ENCODE data around the gene RNF2.

The RNF2 gene

DNA sequence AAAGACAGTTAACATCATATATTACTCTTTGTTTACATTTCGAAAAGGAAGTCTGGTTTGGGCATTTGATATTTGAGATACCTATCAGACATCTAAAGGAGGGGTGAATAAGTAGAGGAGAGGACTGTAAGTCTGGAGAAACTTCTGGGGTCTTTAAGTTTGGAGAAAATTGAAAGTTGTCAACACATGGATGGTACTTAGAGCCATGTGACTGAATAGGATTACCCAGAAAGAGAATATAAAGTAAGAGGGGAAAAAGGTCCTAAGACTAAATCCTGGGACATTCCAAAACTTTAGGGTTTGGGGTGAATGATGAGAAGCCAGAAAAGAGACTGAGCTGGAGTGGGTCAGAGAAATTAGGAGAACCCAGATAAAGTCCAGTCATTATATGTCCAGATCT lies 10.1 kb upstream of the RNF2 start:
- DNase-seq, result no peak

GRCh38 chr1:185038813-185039376 lies 6.5 kb upstream of the RNF2 start:
- Histone ChIP-seq H3K27ac (no peak overlapping the region), H3K4me3 (ENCODE audit: low read depth, low read length) (no peak overlapping the region), H3K9me3 (ENCODE audit: severe bottlenecking) (no peaks in the 10 kb centered on the region), H3K36me3 (no peaks in the 10 kb centered on the region), H3K27me3 (ENCODE audit: insufficient read depth, low read depth, severe bottlenecking) (no peaks in the 10 kb centered on the region)
- TF ChIP-seq, protein P1, sequence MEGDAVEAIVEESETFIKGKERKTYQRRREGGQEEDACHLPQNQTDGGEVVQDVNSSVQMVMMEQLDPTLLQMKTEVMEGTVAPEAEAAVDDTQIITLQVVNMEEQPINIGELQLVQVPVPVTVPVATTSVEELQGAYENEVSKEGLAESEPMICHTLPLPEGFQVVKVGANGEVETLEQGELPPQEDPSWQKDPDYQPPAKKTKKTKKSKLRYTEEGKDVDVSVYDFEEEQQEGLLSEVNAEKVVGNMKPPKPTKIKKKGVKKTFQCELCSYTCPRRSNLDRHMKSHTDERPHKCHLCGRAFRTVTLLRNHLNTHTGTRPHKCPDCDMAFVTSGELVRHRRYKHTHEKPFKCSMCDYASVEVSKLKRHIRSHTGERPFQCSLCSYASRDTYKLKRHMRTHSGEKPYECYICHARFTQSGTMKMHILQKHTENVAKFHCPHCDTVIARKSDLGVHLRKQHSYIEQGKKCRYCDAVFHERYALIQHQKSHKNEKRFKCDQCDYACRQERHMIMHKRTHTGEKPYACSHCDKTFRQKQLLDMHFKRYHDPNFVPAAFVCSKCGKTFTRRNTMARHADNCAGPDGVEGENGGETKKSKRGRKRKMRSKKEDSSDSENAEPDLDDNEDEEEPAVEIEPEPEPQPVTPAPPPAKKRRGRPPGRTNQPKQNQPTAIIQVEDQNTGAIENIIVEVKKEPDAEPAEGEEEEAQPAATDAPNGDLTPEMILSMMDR (IDR thresholded peaks at IDR 0.05; ENCODE audit: low read depth, low read length), result no peak
- DNase-seq, result no peak

More for the DNA sequence above, 10.1 kb upstream of the RNF2 start:
- Histone ChIP-seq H3K36me3 (no peaks in the 10 kb centered on the region), H3K27ac (no peak overlapping the region), H3K4me3 (ENCODE audit: low read depth, low read length) (no peak overlapping the region), H3K27me3 (ENCODE audit: insufficient read depth, low read depth, severe bottlenecking) (no peaks in the 10 kb centered on the region), H3K9me3 (ENCODE audit: severe bottlenecking) (no peaks in the 10 kb centered on the region)
- TF ChIP-seq, protein P1 (IDR thresholded peaks at IDR 0.05; ENCODE audit: low read depth, low read length), result no peak

- TF ChIP-seq, protein P1 (IDR thresholded peaks at IDR 0.05; ENCODE audit: low read depth, low read length), result no peak
- DNase-seq, result no peak
- Histone ChIP-seq H3K36me3 (no peaks in the 10 kb centered on the region), H3K9me3 (ENCODE audit: severe bottlenecking) (no peaks in the 10 kb centered on the region), H3K27me3 (ENCODE audit: insufficient read depth, low read depth, severe bottlenecking) (no peaks in the 10 kb centered on the region), H3K27ac (no peak overlapping the region), H3K4me3 (ENCODE audit: low read depth, low read length) (no peak overlapping the region)
Measured at GRCh38 chr1:185039726-185040407, 5.5 kb upstream of the RNF2 start.

- Histone ChIP-seq H3K9me3 (ENCODE audit: severe bottlenecking) (no peaks in the 10 kb centered on the region), H3K27me3 (ENCODE audit: insufficient read depth, low read depth, severe bottlenecking) (no peaks in the 10 kb centered on the region), H3K27ac (no peak overlapping the region), H3K4me3 (ENCODE audit: low read depth, low read length) (no peak overlapping the region), H3K36me3 (no peaks in the 10 kb centered on the region)
- TF ChIP-seq, protein P1 (IDR thresholded peaks at IDR 0.05; ENCODE audit: low read depth, low read length), result no peak
- no peak for DNase-seq
Measured at GRCh38 chr1:185040408-185040735, 5.0 kb upstream of the RNF2 start.

GRCh38 chr1:185041742-185042141 lies 3.6 kb upstream of the RNF2 start:
- TF ChIP-seq, protein P1 (IDR thresholded peaks at IDR 0.05; ENCODE audit: low read depth, low read length), result no peak
- no peak overlapping the region for H3K27ac ChIP-seq

GRCh38 chr1:185042737-185043136 lies 2.6 kb upstream of the RNF2 start:
- Histone ChIP-seq H3K4me3 (ENCODE audit: low read depth, low read length) (no peak overlapping the region), H3K9me3 (ENCODE audit: severe bottlenecking) (no peaks in the 10 kb centered on the region), H3K27ac (no peak overlapping the region), H3K27me3 (ENCODE audit: insufficient read depth, low read depth, severe bottlenecking) (no peaks in the 10 kb centered on the region), H3K36me3 (peaks cover 6% of the 10 kb centered on the region; the same call in 1 of the 2 replicates)
- no peak for DNase-seq
- TF ChIP-seq, protein P1 (IDR thresholded peaks at IDR 0.05; ENCODE audit: low read depth, low read length), result no peak

More at GRCh38 chr1:185041742-185042141, 3.6 kb upstream of the RNF2 start:
- no peaks in the 10 kb centered on the region for H3K9me3 ChIP-seq (ENCODE audit: severe bottlenecking)
- DNase-seq, result no peak
- H3K36me3 ChIP-seq, result peaks cover 6% of the 10 kb centered on the region; the same call in 1 of the 2 replicates
- H3K27me3 ChIP-seq (ENCODE audit: insufficient read depth, low read depth, severe bottlenecking), result no peaks in the 10 kb centered on the region
- no peak overlapping the region for H3K4me3 ChIP-seq (ENCODE audit: low read depth, low read length)

Data from WERI-Rb-1 (cell line).